Subcutaneous adipose tissue (tissue), 4 donors: ENCODE results near the gene ERF. TPM values are rescaled to one million over a fixed set of nuclear protein-coding genes. Genes with fewer than 3 reads are reported as not detected.

Experiments
- CTCF ChIP-seq: fragments of 450-650 bp; IDR thresholded peaks from one replicate; pipeline ENCODE4 v1.5.1; 2016; ENCODE audit warnings: low read depth, mild to moderate bottlenecking, control low read depth, antibody characterized with exemption, moderate library complexity
- total RNA-seq, 4 donors: library from RNA; depleted of rRNA; stranded (reverse); fragments of >200 nt; gene quantifications; one replicate each; pipeline ENCODE4 v1.1.0, GENCODE V29; 2016

The ERF gene
- total RNA-seq, 4 donors from 2014 or later = 9.9 to 19.4 (median 14.0) TPM

GRCh38 chr19:42199440-42200115 lies 55.4 kb downstream of the ERF start:
- TF ChIP-seq CTCF = no peak

DNA sequence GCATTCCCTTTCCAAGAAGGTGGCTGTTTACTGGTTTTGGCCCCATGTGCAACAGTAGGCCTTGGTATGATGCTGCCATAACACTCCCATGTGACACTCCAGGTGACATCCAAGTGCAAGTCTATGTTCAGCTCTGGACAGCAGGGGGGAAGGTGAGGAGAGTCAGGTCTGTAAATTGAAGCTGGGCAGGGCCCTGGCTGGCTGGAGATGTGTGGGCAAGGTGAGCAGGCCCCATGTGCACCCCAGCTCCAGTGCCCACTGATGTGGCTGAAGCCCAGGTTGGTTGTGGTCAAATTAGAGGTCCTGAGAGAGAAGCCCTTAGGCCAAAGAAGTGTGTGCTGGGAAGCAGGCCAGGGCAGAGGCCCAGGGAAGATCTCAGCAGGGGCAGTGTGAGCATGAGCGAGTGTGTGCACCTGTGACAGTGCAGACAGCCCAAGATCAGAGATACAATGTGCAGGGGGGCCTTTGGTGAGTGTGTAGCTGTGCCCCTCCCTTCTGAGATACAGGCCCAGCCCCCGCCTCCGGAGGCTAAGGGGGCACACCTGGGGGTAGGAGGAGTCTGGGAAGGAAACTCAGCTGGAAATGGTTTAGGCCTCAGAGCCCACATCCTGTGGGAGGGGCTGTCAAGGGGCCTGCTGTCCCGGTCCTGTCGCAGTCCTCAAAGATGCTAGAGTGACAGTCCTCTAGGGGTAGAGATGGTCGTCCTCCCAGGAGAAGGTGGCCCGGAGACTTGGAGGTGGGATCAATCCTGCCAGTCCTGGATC lies 56.1 kb downstream of the ERF start:
- no peak for TF ChIP-seq CTCF

Other genes starting within 250 kb of the ERF start
- under 1 TPM in 2 of 4 donors, not detected in 2; 0.22 to 0.33 TPM for gene GRIK5, start 184.9 kb downstream of the ERF start, total RNA-seq
- gene ZNF574, start 179.0 kb downstream of the ERF start, total RNA-seq = 10 to 100 TPM in 2 of 4 donors, 1 to 10 TPM in 2; 8.2 to 11.7 (median 9.9) TPM
- 1 to 10 TPM in 3 of 4 donors, under 1 TPM in 1; 0.85 to 2.4 (median 1.5) TPM for gene POU2F2, start 122.7 kb downstream of the ERF start, total RNA-seq
- 10 to 100 TPM; 17.1 to 34.5 (median 27.0) TPM for gene DEDD2, start 37.5 kb downstream of the ERF start, total RNA-seq
- 1 to 10 TPM; 3.9 to 9.8 (median 5.8) TPM for gene ZNF526, start 34.8 kb downstream of the ERF start, total RNA-seq
- 10 to 100 TPM; 16.0 to 22.0 (median 17.1) TPM for gene GSK3A, start 12.5 kb downstream of the ERF start, total RNA-seq
- 10 to 100 TPM; 12.4 to 49.9 (median 14.9) TPM for gene CIC, start 14.1 kb upstream of the ERF start, total RNA-seq
- under 1 TPM in 1 of 4 donors, not detected in 3; 0.75 TPM for gene PRR19, start 47.0 kb upstream of the ERF start, total RNA-seq
- gene PAFAH1B3, start 47.5 kb upstream of the ERF start, total RNA-seq = 1 to 10 TPM; 2.1 to 9.3 (median 4.7) TPM
- not detected for gene TMEM145, start 58.2 kb upstream of the ERF start, total RNA-seq
- 10 to 100 TPM; 11.9 to 58.8 (median 17.0) TPM for gene MEGF8, start 70.5 kb upstream of the ERF start, total RNA-seq
- gene CNFN, start 135.2 kb upstream of the ERF start, total RNA-seq = 1 to 10 TPM in 2 of 4 donors, not detected in 2; 3.4 to 7.3 TPM
- gene LIPE, start 172.3 kb upstream of the ERF start, total RNA-seq = 1,000 to 10,000 TPM; 1,365 to 4,468 (median 1,601) TPM
- not detected for gene CXCL17, start 187.8 kb upstream of the ERF start, total RNA-seq